DOHH2 (cell line): ENCODE results near the gene BCAR3.

Source experiments
- H3F3A ChIP-seq: fragments of 200-600 bp; sonication (generic), shearing (Covaris generic); 2 replicates; pipeline ENCODE4 v1.6.0; 2016; ENCODE audit warnings: antibody characterized with exemption, mild to moderate bottlenecking; ENCODE audit not compliant: control insufficient read depth, insufficient read depth
- H3K27ac ChIP-seq: fragments of 200-600 bp; sonication (generic); 2 replicates; pipeline ENCODE4 v1.5.1; 2014; ENCODE audit warnings: low read depth, mild to moderate bottlenecking, low read length, moderate library complexity
- H3K27me3 ChIP-seq: fragments of 200-600 bp; sonication (generic); 2 replicates; pipeline ENCODE4 v1.6.1; 2014; ENCODE audit warnings: mild to moderate bottlenecking, low read length, mixed read lengths; ENCODE audit not compliant: control insufficient read depth
- H3K36me3 ChIP-seq: fragments of 200-600 bp; sonication (generic); 2 replicates; pipeline ENCODE4 v1.6.1; 2014; ENCODE audit warnings: mild to moderate bottlenecking, low read length, moderate library complexity, mixed read lengths; ENCODE audit not compliant: control insufficient read depth
- H3K4me1 ChIP-seq: fragments of 200-600 bp; sonication (generic); 2 replicates; pipeline ENCODE4 v1.6.1; 2014; ENCODE audit warnings: mild to moderate bottlenecking, low read length, mixed read lengths; ENCODE audit not compliant: control insufficient read depth
- H3K4me2 ChIP-seq: fragments of 200-600 bp; sonication (generic); 2 replicates; pipeline ENCODE4 v1.6.0; 2014; ENCODE audit warnings: mild to moderate bottlenecking, low read length, moderate library complexity
- H3K4me3 ChIP-seq: fragments of 200-600 bp; sonication (generic); 2 replicates; pipeline ENCODE4 v1.5.1; 2014; ENCODE audit warnings: mild to moderate bottlenecking, low read length, mixed read lengths
- H3K79me2 ChIP-seq: fragments of 200-600 bp; sonication (generic); 2 replicates; pipeline ENCODE4 v1.6.1; 2014; ENCODE audit warnings: mild to moderate bottlenecking, low read length, mixed read lengths; ENCODE audit not compliant: control insufficient read depth
- H3K9me2 ChIP-seq: fragments of 200-600 bp; sonication (generic); replicated peaks from 2 replicates; pipeline ENCODE4 v1.6.1; 2014; ENCODE audit warnings: mild to moderate bottlenecking, low read length, mixed read lengths; ENCODE audit not compliant: control insufficient read depth
- H3K9me3 ChIP-seq: fragments of 200-600 bp; sonication (generic); 2 replicates; pipeline ENCODE4 v1.6.1; 2014; ENCODE audit warnings: antibody characterized with exemption, low read length, mixed read lengths; ENCODE audit not compliant: control insufficient read depth, insufficient read depth
- H4K20me1 ChIP-seq: fragments of 200-600 bp; sonication (generic); 2 replicates; pipeline ENCODE4 v1.6.0; 2014; ENCODE audit warnings: low read depth, mild to moderate bottlenecking, antibody characterized with exemption, low read length, moderate library complexity; ENCODE audit not compliant: control insufficient read depth, insufficient read depth
- EZH2phosphoT487 ChIP-seq: fragments of 200-600 bp; sonication (generic); IDR thresholded peaks from 2 replicates; pipeline ENCODE4 v1.6.1; 2017; ENCODE audit warnings: borderline replicate concordance, mild to moderate bottlenecking, antibody characterized with exemption, low read length, moderate library complexity, mixed read lengths
- TF ChIP-seq, protein P1 (sequence below): fragments of 200-600 bp; sonication (generic); IDR thresholded peaks from one replicate; pipeline ENCODE4 v1.5.1; 2014; ENCODE audit warnings: antibody characterized with exemption, mild to moderate bottlenecking, low read depth, low read length; ENCODE audit not compliant: poor library complexity, severe bottlenecking

Gene BCAR3

GRCh38 chr1:93601686-93602085 is 80.0 kb downstream of the BCAR3 start:
- no peaks in the 10 kb centered on the region for H3K9me3 ChIP-seq
- peaks cover 100% of the 10 kb centered on the region for H3K79me2 ChIP-seq
- no peak overlapping the region for H3K4me3 ChIP-seq
- peaks cover 18% of the 10 kb centered on the region for H3K36me3 ChIP-seq
- H4K20me1 ChIP-seq: peaks cover 13% of the 10 kb centered on the region; the same call in 1 of the 2 replicates
- no peaks in the 10 kb centered on the region for H3K27me3 ChIP-seq
- no peaks in the 10 kb centered on the region for H3F3A ChIP-seq
- no peaks in the 10 kb centered on the region for H3K9me2 ChIP-seq
- TF ChIP-seq, protein P1, sequence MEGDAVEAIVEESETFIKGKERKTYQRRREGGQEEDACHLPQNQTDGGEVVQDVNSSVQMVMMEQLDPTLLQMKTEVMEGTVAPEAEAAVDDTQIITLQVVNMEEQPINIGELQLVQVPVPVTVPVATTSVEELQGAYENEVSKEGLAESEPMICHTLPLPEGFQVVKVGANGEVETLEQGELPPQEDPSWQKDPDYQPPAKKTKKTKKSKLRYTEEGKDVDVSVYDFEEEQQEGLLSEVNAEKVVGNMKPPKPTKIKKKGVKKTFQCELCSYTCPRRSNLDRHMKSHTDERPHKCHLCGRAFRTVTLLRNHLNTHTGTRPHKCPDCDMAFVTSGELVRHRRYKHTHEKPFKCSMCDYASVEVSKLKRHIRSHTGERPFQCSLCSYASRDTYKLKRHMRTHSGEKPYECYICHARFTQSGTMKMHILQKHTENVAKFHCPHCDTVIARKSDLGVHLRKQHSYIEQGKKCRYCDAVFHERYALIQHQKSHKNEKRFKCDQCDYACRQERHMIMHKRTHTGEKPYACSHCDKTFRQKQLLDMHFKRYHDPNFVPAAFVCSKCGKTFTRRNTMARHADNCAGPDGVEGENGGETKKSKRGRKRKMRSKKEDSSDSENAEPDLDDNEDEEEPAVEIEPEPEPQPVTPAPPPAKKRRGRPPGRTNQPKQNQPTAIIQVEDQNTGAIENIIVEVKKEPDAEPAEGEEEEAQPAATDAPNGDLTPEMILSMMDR: no peak
- no peak for TF ChIP-seq EZH2phosphoT487
- no peak overlapping the region for H3K27ac ChIP-seq
- no peaks in the 10 kb centered on the region for H3K4me1 ChIP-seq
- no peak overlapping the region for H3K4me2 ChIP-seq

DNA sequence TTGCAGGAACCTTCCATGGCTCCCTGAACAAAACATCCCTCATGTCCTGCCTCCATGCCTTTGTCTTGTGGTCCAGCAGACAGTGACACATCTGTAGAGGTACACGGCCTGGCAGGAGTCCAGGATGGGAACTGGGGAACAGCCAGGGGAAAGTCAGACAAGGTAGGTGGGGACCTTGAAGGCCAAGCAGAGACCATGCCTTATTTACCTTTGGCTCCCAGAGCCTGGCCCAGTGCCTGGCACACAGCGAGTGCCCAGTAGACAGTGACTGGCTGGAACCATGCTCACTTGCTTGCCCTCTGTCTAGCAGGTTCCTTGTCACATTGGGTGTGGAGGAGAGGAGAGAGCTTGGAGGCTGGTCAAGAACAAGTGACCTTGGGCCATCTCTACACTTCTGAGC is 81.0 kb downstream of the BCAR3 start:
- TF ChIP-seq, protein P1: no peak
- TF ChIP-seq EZH2phosphoT487: no peak
- H3K79me2 ChIP-seq: peaks cover 100% of the 10 kb centered on the region
- peaks cover 19% of the 10 kb centered on the region; the same call in 1 of the 2 replicates for H4K20me1 ChIP-seq
- peaks cover 4% of the 10 kb centered on the region; the same call in 1 of the 2 replicates for H3F3A ChIP-seq
- H3K9me2 ChIP-seq: no peaks in the 10 kb centered on the region
- no peak overlapping the region for H3K4me3 ChIP-seq
- H3K4me1 ChIP-seq: no peaks in the 10 kb centered on the region
- no peaks in the 10 kb centered on the region for H3K9me3 ChIP-seq
- H3K27ac ChIP-seq: no peak overlapping the region
- peaks cover 22% of the 10 kb centered on the region for H3K36me3 ChIP-seq
- H3K27me3 ChIP-seq: no peaks in the 10 kb centered on the region
- no peak overlapping the region for H3K4me2 ChIP-seq

DNA sequence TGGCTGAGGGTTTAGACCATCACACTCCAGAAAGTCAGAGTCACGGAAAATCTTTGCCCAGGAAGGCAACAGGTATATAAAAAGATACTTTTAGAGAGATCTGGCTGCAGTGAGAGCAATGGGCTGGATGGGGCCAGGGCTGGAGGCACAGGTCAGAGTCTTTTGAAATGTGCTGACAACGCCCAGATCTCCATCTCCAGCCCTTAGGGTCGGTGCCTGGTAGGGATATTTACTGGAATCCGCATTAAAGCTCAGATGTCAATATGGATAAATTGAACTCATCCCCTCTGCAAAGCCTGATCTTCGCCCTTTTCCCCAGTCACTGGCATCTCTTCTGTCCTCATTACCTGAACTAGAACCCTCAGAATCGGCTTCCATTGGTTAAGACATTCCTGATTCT is 82.2 kb downstream of the BCAR3 start:
- Histone ChIP-seq H3K79me2 (peaks cover 98% of the 10 kb centered on the region), H3K9me3 (no peaks in the 10 kb centered on the region), H3K4me3 (no peak overlapping the region), H4K20me1 (peaks cover 17% of the 10 kb centered on the region; the same call in 1 of the 2 replicates), H3K4me1 (0 out of 2 replicates have a peak, but pooled peaks cover under 1% of the 10 kb centered on the region), H3K27ac (no peak overlapping the region), H3F3A (peaks cover 4% of the 10 kb centered on the region; the same call in 1 of the 2 replicates), H3K4me2 (no peak overlapping the region), H3K27me3 (no peaks in the 10 kb centered on the region), H3K36me3 (peaks cover 14% of the 10 kb centered on the region), H3K9me2 (no peaks in the 10 kb centered on the region)
- TF ChIP-seq EZH2phosphoT487: no peak
- TF ChIP-seq, protein P1: no peak
